H1 (cell line): ENCODE measurements around the gene COQ7. TPM values are rescaled to one million over a fixed set of nuclear protein-coding genes. Genes with fewer than 3 reads are reported as not detected.

Source experiments
- CTCF ChIA-PET: fragments of 300-600 bp; sonication (Branson Sonifier 250); formaldehyde crosslinking; loops from one replicate; lab custom pipeline; 2021; ENCODE audit not compliant: partially characterized antibody; lab: Charles Lee
- POLR2A ChIA-PET: fragments of 300-600 bp; sonication (Branson Sonifier 250); formaldehyde crosslinking; loops from one replicate; lab custom pipeline; 2021; ENCODE audit warnings: inconsistent platforms; ENCODE audit not compliant: partially characterized antibody; lab: Charles Lee
- DNase-seq, 2 experiments: peaks; one replicate each; pipeline versions ENCODE4 v3.0.0 to v3.0.0-alpha.2; 2010 to 2022; ENCODE audit warnings: low spot score in 2 of 2, low read depth in 1 of 2, mixed read lengths in 1 of 2
- FAIRE-seq: peaks from 2 replicates; lab custom pipeline; 2011; peaks lifted over from hg19 to GRCh38; lab: Jason Lieb, UNC
- H2AFZ ChIP-seq: 2 replicates; pipeline ENCODE4 v1.8.1; 2012; ENCODE audit warnings: low read length, inconsistent platforms
- H2AK5ac ChIP-seq: 2 replicates; pipeline ENCODE4 v1.6.1; 2013; ENCODE audit warnings: low read depth, low read length
- H2BK120ac ChIP-seq: replicated peaks from 2 replicates; pipeline ENCODE3; 2013; ENCODE audit warnings: low read depth, low read length, inconsistent platforms
- H2BK12ac ChIP-seq: 2 replicates; pipeline ENCODE4 v1.6.1; 2013; ENCODE audit warnings: low read depth, low read length
- H2BK15ac ChIP-seq: 2 replicates; pipeline ENCODE4 v1.6.1; 2013; ENCODE audit warnings: low read length
- H2BK20ac ChIP-seq: 2 replicates; pipeline ENCODE4 v1.6.1; 2013; ENCODE audit warnings: low read length
- H2BK5ac ChIP-seq: 2 replicates; pipeline ENCODE4 v1.6.1; 2013; ENCODE audit warnings: low read depth, low read length
- H3K14ac ChIP-seq: 2 replicates; pipeline ENCODE4 v1.6.1; 2013; ENCODE audit warnings: inconsistent platforms; ENCODE audit not compliant: insufficient read length
- H3K18ac ChIP-seq: 2 replicates; pipeline ENCODE4 v1.6.1; 2013; ENCODE audit warnings: low read length; ENCODE audit errors: extremely low read depth
- H3K23ac ChIP-seq: 2 replicates; pipeline ENCODE4 v1.6.1; 2013; ENCODE audit warnings: inconsistent platforms; ENCODE audit not compliant: insufficient read length
- H3K23me2 ChIP-seq: 2 replicates; pipeline ENCODE4 v1.6.1; 2013; ENCODE audit warnings: low read depth, low read length
- H3K27ac ChIP-seq: 2 replicates; pipeline ENCODE4 v1.6.1; 2011; ENCODE audit warnings: low read depth, low read length, inconsistent platforms
- H3K27me3 ChIP-seq, 4 experiments: replicated peaks in 1 of 4; 1 replicate in 1 of 4; 2 replicates in 3 of 4; pipeline versions ENCODE4 v1.6.1 to v1.8.1; 2011 to 2013; ENCODE audit warnings: low read length in 3 of 4, mild to moderate bottlenecking in 3 of 4, inconsistent platforms in 2 of 4, mixed read lengths in 2 of 4, moderate library complexity in 1 of 4; ENCODE audit not compliant: control insufficient read depth in 3 of 4, insufficient read depth in 3 of 4; ENCODE audit errors: extremely low read depth in 1 of 4
- H3K36me3 ChIP-seq, 4 experiments: 2 replicates each; pipeline versions ENCODE4 v1.6.1 to v1.8.1; 2011 to 2013; ENCODE audit warnings: mild to moderate bottlenecking in 4 of 4, low read length in 3 of 4, moderate library complexity in 2 of 4, control low read depth in 1 of 4, inconsistent platforms in 1 of 4; ENCODE audit not compliant: insufficient read depth in 4 of 4, control insufficient read depth in 2 of 4
- H3K4ac ChIP-seq: replicated peaks from 2 replicates; pipeline ENCODE3; 2013; ENCODE audit warnings: low read length, low read depth, mixed read lengths, inconsistent platforms; ENCODE audit not compliant: insufficient read length
- H3K4me1 ChIP-seq, 4 experiments: replicated peaks in 1 of 4; 1 replicate in 1 of 4; 2 replicates in 3 of 4; pipeline versions ENCODE4 v1.6.1 to v1.8.1; 2011 to 2013; ENCODE audit warnings: low read length in 3 of 4, inconsistent platforms in 2 of 4, mixed read lengths in 1 of 4; ENCODE audit not compliant: insufficient read depth in 4 of 4, control insufficient read depth in 3 of 4
- H3K4me2 ChIP-seq, 2 experiments: 2 replicates each; pipeline versions ENCODE4 v1.6.1 to v1.8.1; 2011 to 2013; ENCODE audit warnings: low read depth in 2 of 2, low read length in 2 of 2, control low read depth in 1 of 2, inconsistent platforms in 1 of 2, mild to moderate bottlenecking in 1 of 2; ENCODE audit not compliant: insufficient read depth in 1 of 2
- H3K4me3 ChIP-seq, 4 experiments: fragments of 200-600, 300-600 bp in 1 of 4; sonication (generic), shearing (Covaris generic), sonication (Bioruptor Twin) in 1 of 4; 2 replicates each; pipeline versions ENCODE4 v1.5.1 to v1.8.1; 2011 to 2016; ENCODE audit warnings: low read length in 4 of 4, low read depth in 3 of 4, control low read depth in 2 of 4, inconsistent platforms in 2 of 4, mild to moderate bottlenecking in 2 of 4, mixed read lengths in 1 of 4, moderate library complexity in 1 of 4; ENCODE audit not compliant: insufficient read depth in 2 of 4; ENCODE audit errors: extremely low read depth in 1 of 4
- H3K56ac ChIP-seq: replicated peaks from 2 replicates; pipeline ENCODE3; 2013; ENCODE audit warnings: low read depth, mild to moderate bottlenecking, mixed read lengths, low read length, inconsistent platforms; ENCODE audit not compliant: insufficient read length
- H3K79me1 ChIP-seq: 2 replicates; pipeline ENCODE4 v1.6.1; 2013; ENCODE audit warnings: low read depth, low read length, control low read depth
- H3K79me2 ChIP-seq, 2 experiments: 2 replicates each; pipeline versions ENCODE4 v1.6.1 to v1.8.1; 2012 to 2013; ENCODE audit warnings: low read length in 2 of 2, mild to moderate bottlenecking in 2 of 2, inconsistent platforms in 1 of 2; ENCODE audit not compliant: insufficient read depth in 2 of 2, control insufficient read depth in 1 of 2
- H3K9ac ChIP-seq, 4 experiments: replicated peaks in 1 of 4; 1 replicate in 1 of 4; 2 replicates in 3 of 4; pipeline versions ENCODE4 v1.6.1 to v1.8.1; 2011 to 2013; ENCODE audit warnings: low read depth in 3 of 4, low read length in 3 of 4, control low read depth in 2 of 4, mild to moderate bottlenecking in 2 of 4, moderate library complexity in 2 of 4, inconsistent platforms in 1 of 4; ENCODE audit errors: extremely low read depth in 1 of 4
- H3K9me3 ChIP-seq, 2 experiments: 2 replicates each; pipeline versions ENCODE4 v1.6.1 to v1.8.1; 2012 to 2013; ENCODE audit warnings: mild to moderate bottlenecking in 2 of 2, moderate library complexity in 2 of 2, control low read depth in 1 of 2, inconsistent platforms in 1 of 2, low read depth in 1 of 2, low read length in 1 of 2, mixed read lengths in 1 of 2; ENCODE audit not compliant: insufficient read depth in 2 of 2
- H4K20me1 ChIP-seq, 2 experiments: replicated peaks in 1 of 2; 2 replicates each; pipeline versions ENCODE3 to v1.8.1; 2011 to 2013; ENCODE audit warnings: inconsistent platforms in 2 of 2, low read length in 2 of 2, mild to moderate bottlenecking in 1 of 2; ENCODE audit not compliant: insufficient read depth in 2 of 2, control insufficient read depth in 1 of 2
- H4K5ac ChIP-seq: 2 replicates; pipeline ENCODE4 v1.6.1; 2013; ENCODE audit warnings: low read length, low read depth, mixed read lengths, inconsistent platforms; ENCODE audit not compliant: insufficient read length
- H4K8ac ChIP-seq: 2 replicates; pipeline ENCODE4 v1.8.0; 2013; ENCODE audit warnings: mild to moderate bottlenecking, moderate library complexity, low read length, inconsistent platforms; ENCODE audit not compliant: insufficient read depth; ENCODE audit errors: extremely low read depth
- H4K91ac ChIP-seq: replicated peaks from 2 replicates; pipeline ENCODE3; 2013; ENCODE audit warnings: low read length, mixed read lengths, inconsistent platforms; ENCODE audit not compliant: insufficient read length
- ASH2L ChIP-seq: fragments of 200-600, 300-600 bp; sonication (generic); IDR thresholded peaks from one replicate; pipeline ENCODE4 v1.7.1; 2017; ENCODE audit warnings: low read length
- BCL11A ChIP-seq, 2 experiments: IDR thresholded peaks; one replicate each; pipeline ENCODE4 v1.6.1; 2011; ENCODE audit warnings: low read depth in 2 of 2, low read length in 2 of 2, mild to moderate bottlenecking in 2 of 2
- EP300 ChIP-seq, 2 experiments: IDR thresholded peaks; 1 replicate in 1 of 2; 2 replicates in 1 of 2; pipeline ENCODE4 v1.6.1; 2011 to 2012; ENCODE audit warnings: low read depth in 2 of 2, low read length in 2 of 2, mild to moderate bottlenecking in 2 of 2, borderline replicate concordance in 1 of 2, inconsistent platforms in 1 of 2, moderate library complexity in 1 of 2
- HDAC2 ChIP-seq, 2 experiments: fragments of 300-600 bp in 1 of 2; sonication (generic) in 1 of 2; IDR thresholded peaks; 2 replicates each; pipeline ENCODE4 v1.6.1; 2011 to 2012; ENCODE audit warnings: low read depth in 2 of 2, low read length in 2 of 2, mild to moderate bottlenecking in 2 of 2, moderate library complexity in 2 of 2, borderline replicate concordance in 1 of 2, inconsistent platforms in 1 of 2
- JUN ChIP-seq: IDR thresholded peaks from 2 replicates; pipeline ENCODE4 v1.6.1; 2011; ENCODE audit warnings: low read depth, mild to moderate bottlenecking, improper control_type of control experiment, low read length
- POLR2AphosphoS5 ChIP-seq: IDR thresholded peaks from 2 replicates; pipeline ENCODE4 v1.6.1; 2011; ENCODE audit warnings: low read depth, low read length
- RFX5 ChIP-seq: IDR thresholded peaks from 2 replicates; pipeline ENCODE4 v1.6.1; 2011; ENCODE audit warnings: low read depth, low read length, improper control_type of control experiment, borderline replicate concordance
- RNF2 ChIP-seq: fragments of 200-900, 300-1000 bp; sonication (generic); IDR thresholded peaks from 2 replicates; pipeline ENCODE4 v1.7.1; 2016; ENCODE audit warnings: borderline replicate concordance, low read depth, mild to moderate bottlenecking, antibody characterized with exemption, low read length; ENCODE audit not compliant: poor library complexity, severe bottlenecking; ENCODE audit errors: missing control alignments
- SIN3A ChIP-seq, 2 experiments: IDR thresholded peaks in 1 of 2; conservative IDR thresholded peaks in 1 of 2; 2 replicates each; pipeline ENCODE4 v1.6.1; 2011 to 2012; ENCODE audit warnings: low read length in 2 of 2, improper control_type of control experiment in 1 of 2, low read depth in 1 of 2, mild to moderate bottlenecking in 1 of 2
- SP1 ChIP-seq: IDR thresholded peaks from 2 replicates; pipeline ENCODE4 v1.6.1; 2011; ENCODE audit warnings: low read depth, low read length
- SP2 ChIP-seq: IDR thresholded peaks from 2 replicates; pipeline ENCODE4 v1.6.1; 2012; ENCODE audit warnings: mild to moderate bottlenecking, low read length, inconsistent platforms
- SUZ12 ChIP-seq: fragments of 200-600 bp; sonication (generic); IDR thresholded peaks from 2 replicates; pipeline ENCODE4 v1.6.1; 2012; ENCODE audit warnings: mild to moderate bottlenecking, inconsistent platforms, low read length, moderate library complexity, mixed read lengths
- TCF12 ChIP-seq: IDR thresholded peaks from 2 replicates; pipeline ENCODE4 v1.6.1; 2011; ENCODE audit warnings: low read depth, mild to moderate bottlenecking, low read length
- WGBS, 2 experiments: shearing (Covaris generic) in 1 of 2; methylation state at CpG; one replicate each; pipeline versions ENCODE4 v1.1.6 to v1.1.7; 2013 to 2015; ENCODE audit warnings: low lambda C conversion rate in 2 of 2, mixed read lengths in 2 of 2, inconsistent platforms in 1 of 2, low coverage in 1 of 2, missing lambda C conversion rate in 1 of 2; ENCODE audit not compliant: insufficient replicate concordance in 2 of 2, insufficient coverage in 1 of 2, insufficient read length in 1 of 2; ENCODE audit errors: extremely low coverage in 1 of 2, missing lambda C conversion rate in 1 of 2; 5-methylcytosine and 5-hydroxymethylcytosine counted together
- polyA plus RNA-seq, 7 experiments: library from polyadenylated mRNA; depleted of rRNA in 3 of 7; stranded (reverse) in 5 of 7; unstranded in 2 of 7; fragments of >200 nt in 5 of 7; fragments of 200-250 nt in 2 of 7; gene quantifications; 1 replicate in 5 of 7; 2 replicates in 1 of 7; 4 replicates in 1 of 7; pipeline versions ENCODE4 v1.2.1 to v1.2.3, GENCODE V29; 2011 to 2013; ENCODE audit warnings: missing spikeins in 2 of 7, mixed read lengths in 2 of 7
- total RNA-seq: library from RNA; stranded (reverse); fragmentation: NEBNext Ultra II Directional; extraction: Animal tissue kit (Norgen Biotek cat#: 25700); gene quantifications from 2 replicates; pipeline ENCODE4 v1.2.1, GENCODE V29; 2021

The COQ7 gene
- total and polyA plus RNA-seq, 2 of the 8 experiments (the other 6 are each of a cell fraction or from before 2014, with no cell fraction given): 7.1 to 15.2 TPM

- WGBS, 2 experiments: 95% methylated on average over 6 of the region's 6 CpGs; no CpG with 5 or more reads in 1 of the 2 experiments
- TF ChIP-seq EP300 (IDR thresholded peaks at IDR 0.05; ENCODE audit: borderline replicate concordance in 1 of 2, low read depth in 2 of 2, low read length in 2 of 2) (no peak), SP2 (no peak), SUZ12 (no peak), HDAC2 (IDR thresholded peaks at IDR 0.05; ENCODE audit: borderline replicate concordance in 1 of 2, low read depth in 2 of 2, low read length in 2 of 2) (no peak), SP1 (no peak), RFX5 (no peak), SIN3A (conservative IDR thresholded peaks at IDR 0.05 in 1 of 2, IDR thresholded peaks at IDR 0.05 in 1 of 2; ENCODE audit: low read depth in 1 of 2, low read length in 2 of 2) (no peak), JUN (no peak), ASH2L (no peak), POLR2AphosphoS5 (no peak), BCL11A (IDR thresholded peaks at IDR 0.05; ENCODE audit: low read depth in 2 of 2, low read length in 2 of 2) (no peak), RNF2 (no peak), TCF12 (no peak)
Observed at GRCh38 chr16:19077879-19078278, 10.5 kb downstream of the COQ7 start.

More at GRCh38 chr16:19077879-19078278, 10.5 kb downstream of the COQ7 start:
- Histone ChIP-seq H4K91ac (no peak overlapping the region), H4K8ac (no peak overlapping the region), H3K4me1 (no peaks in the 10 kb centered on the region), H3K4me3 (no peak overlapping the region), H2AFZ (no peak overlapping the region), H2BK120ac (no peak overlapping the region), H2BK12ac (no peak overlapping the region), H3K56ac (no peak overlapping the region), H3K9ac (no peak overlapping the region), H3K79me1 (no peaks in the 10 kb centered on the region), H3K23ac (no peak overlapping the region), H2AK5ac (no peak overlapping the region), H4K20me1 (no peaks in the 10 kb centered on the region), H3K4me2 (no peak overlapping the region), H3K27ac (no peak overlapping the region), H3K9me3 (no peaks in the 10 kb centered on the region; a peak in 1 of 4 replicates), H3K36me3 (peaks cover 2 to 33% (median 11%) of the 10 kb centered on the region in 4 experiments; a peak in 6 of 8 replicates), H3K14ac (no peak overlapping the region), H2BK15ac (no peak overlapping the region), H3K27me3 (no peaks in the 10 kb centered on the region), H2BK20ac (no peak overlapping the region), H3K79me2 (no peaks in the 10 kb centered on the region), H3K4ac (no peak overlapping the region), H4K5ac (no peak overlapping the region), H2BK5ac (no peak overlapping the region), H3K23me2 (no peaks in the 10 kb centered on the region), H3K18ac (no peak overlapping the region)
- FAIRE-seq (no peak), DNase-seq (no peak)
- CTCF ChIA-PET: interaction anchor here (1.1 kb wide), 1 partner anchor 16 kb away, joined by 3 read pairs; no protein-coding TSS in a partner anchor
- POLR2A ChIA-PET: interaction anchor here (0.9 kb wide), 1 partner anchor 8 kb away, joined by 3 read pairs; no protein-coding TSS in a partner anchor
